Upper lobe of right lung (tissue), 1 donor: ENCODE results near the gene DPP10. TPM values are rescaled to one million over a fixed set of nuclear protein-coding genes. Genes with fewer than 3 reads are reported as not detected.

Experiments used
- ATAC-seq: fragments of 200-7000 bp; cut with Tn5 transposase; one replicate; pipeline ENCODE4 v1.9.1; 2020; ENCODE audit warnings: mild to moderate bottlenecking, moderate library complexity
- DNase-seq: peaks from one replicate; pipeline ENCODE4 v3.0.0-alpha.2; 2020
- H3K27ac ChIP-seq: fragments of 200-600 bp; one replicate; pipeline ENCODE4 v1.8.0; 2022
- H3K27me3 ChIP-seq: fragments of 200-600 bp; one replicate; pipeline ENCODE4 v1.8.0; 2022; ENCODE audit warnings: mild to moderate bottlenecking
- H3K36me3 ChIP-seq: fragments of 200-600 bp; one replicate; pipeline ENCODE4 v1.8.0; 2022
- H3K4me1 ChIP-seq: fragments of 200-600 bp; one replicate; pipeline ENCODE4 v1.8.0; 2022
- H3K4me3 ChIP-seq: fragments of 200-600 bp; one replicate; pipeline ENCODE4 v1.8.0; 2022; ENCODE audit warnings: mild to moderate bottlenecking
- H3K9me3 ChIP-seq: fragments of 200-600 bp; one replicate; pipeline ENCODE4 v1.8.0; 2022
- intact Hi-C: fragments of 100-400 bp; cut with DNase I; formaldehyde crosslinking; loops from one replicate; pipeline ENCODE4 v1.11.0; 2022
- total RNA-seq: library from RNA; stranded (reverse); fragmentation: NEBNext Ultra II Directional; extraction: Animal tissue kit (Norgen Biotek cat#: 25700); gene quantifications from one replicate; pipeline ENCODE4 v1.2.1, GENCODE V29; 2021
- TF ChIP-seq, protein P1 (sequence below): fragments of 200-600 bp; IDR thresholded peaks from one replicate; pipeline ENCODE4 v1.8.0; 2022; ENCODE audit warnings: antibody characterized with exemption
- donor health status: DM: no; HTN: yes; CAD: no; lungs with severe emphysema.

DPP10 gene
- total RNA-seq, 1 donor from 2014 or later = 1.0 TPM

DNA sequence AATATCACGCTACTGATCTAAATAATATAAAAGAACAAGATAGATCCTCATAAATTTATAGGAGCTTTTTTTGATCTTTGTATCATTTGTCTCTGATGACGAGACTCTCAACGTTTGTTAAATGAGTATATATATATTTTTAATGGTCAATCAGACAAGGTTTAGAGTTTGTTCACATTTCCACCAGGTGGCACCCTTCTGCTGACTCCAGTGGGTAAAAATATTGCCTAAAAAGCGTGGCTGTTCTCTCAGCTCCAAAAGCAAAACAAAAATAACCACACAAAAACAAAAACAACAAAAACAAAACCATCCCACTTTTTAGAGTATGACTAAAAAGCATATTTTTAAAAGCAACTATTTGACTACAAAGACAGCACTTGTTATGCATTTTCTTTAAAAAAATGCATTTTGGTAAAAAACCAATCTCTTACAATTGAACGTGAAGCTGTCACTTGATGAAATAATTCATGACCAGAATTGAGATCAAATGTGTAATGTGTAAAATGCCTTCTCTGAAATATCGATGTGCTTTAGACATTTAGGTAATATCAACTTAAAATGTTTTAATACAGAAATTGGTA lies 723.2 kb downstream of the DPP10 start:
- no peak overlapping the region for H3K4me3 ChIP-seq
- H3K27ac ChIP-seq = no peak overlapping the region
- H3K27me3 ChIP-seq = peaks cover 38% of the 10 kb centered on the region
- intact Hi-C loops = no loop called here
- TF ChIP-seq, protein P1, sequence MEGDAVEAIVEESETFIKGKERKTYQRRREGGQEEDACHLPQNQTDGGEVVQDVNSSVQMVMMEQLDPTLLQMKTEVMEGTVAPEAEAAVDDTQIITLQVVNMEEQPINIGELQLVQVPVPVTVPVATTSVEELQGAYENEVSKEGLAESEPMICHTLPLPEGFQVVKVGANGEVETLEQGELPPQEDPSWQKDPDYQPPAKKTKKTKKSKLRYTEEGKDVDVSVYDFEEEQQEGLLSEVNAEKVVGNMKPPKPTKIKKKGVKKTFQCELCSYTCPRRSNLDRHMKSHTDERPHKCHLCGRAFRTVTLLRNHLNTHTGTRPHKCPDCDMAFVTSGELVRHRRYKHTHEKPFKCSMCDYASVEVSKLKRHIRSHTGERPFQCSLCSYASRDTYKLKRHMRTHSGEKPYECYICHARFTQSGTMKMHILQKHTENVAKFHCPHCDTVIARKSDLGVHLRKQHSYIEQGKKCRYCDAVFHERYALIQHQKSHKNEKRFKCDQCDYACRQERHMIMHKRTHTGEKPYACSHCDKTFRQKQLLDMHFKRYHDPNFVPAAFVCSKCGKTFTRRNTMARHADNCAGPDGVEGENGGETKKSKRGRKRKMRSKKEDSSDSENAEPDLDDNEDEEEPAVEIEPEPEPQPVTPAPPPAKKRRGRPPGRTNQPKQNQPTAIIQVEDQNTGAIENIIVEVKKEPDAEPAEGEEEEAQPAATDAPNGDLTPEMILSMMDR = peak; percentile 60
- no peak for DNase-seq
- ATAC-seq = no peak
- no peaks in the 10 kb centered on the region for H3K36me3 ChIP-seq
- no peaks in the 10 kb centered on the region for H3K4me1 ChIP-seq
- no peaks in the 10 kb centered on the region for H3K9me3 ChIP-seq

DNA sequence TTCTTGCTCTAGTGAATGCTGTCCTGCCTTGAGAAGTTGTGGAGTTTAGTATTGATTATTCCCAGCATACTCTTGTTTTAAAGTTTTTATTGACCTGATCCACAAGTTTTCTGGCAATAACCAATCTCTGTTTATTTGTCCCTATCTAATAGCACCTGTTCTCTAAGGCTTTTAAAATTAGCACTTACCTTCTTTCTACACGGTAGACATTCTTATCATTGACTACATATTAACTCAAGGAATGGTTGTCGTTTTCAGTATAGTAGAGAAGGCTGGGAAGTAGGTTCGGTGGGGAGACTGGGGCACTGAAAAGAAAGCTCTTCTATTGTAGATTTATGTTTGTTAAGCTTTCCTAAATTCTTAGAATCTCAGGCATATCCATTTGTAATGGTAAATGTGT lies 726.0 kb downstream of the DPP10 start:
- Histone ChIP-seq H3K4me3 (no peak overlapping the region), H3K9me3 (no peaks in the 10 kb centered on the region), H3K27me3 (peaks cover 12% of the 10 kb centered on the region), H3K4me1 (no peaks in the 10 kb centered on the region), H3K36me3 (no peaks in the 10 kb centered on the region), H3K27ac (no peak overlapping the region)
- DNase-seq (no peak), ATAC-seq (no peak)
- intact Hi-C loops = no loop called here
- TF ChIP-seq, protein P1 = no peak

DNA sequence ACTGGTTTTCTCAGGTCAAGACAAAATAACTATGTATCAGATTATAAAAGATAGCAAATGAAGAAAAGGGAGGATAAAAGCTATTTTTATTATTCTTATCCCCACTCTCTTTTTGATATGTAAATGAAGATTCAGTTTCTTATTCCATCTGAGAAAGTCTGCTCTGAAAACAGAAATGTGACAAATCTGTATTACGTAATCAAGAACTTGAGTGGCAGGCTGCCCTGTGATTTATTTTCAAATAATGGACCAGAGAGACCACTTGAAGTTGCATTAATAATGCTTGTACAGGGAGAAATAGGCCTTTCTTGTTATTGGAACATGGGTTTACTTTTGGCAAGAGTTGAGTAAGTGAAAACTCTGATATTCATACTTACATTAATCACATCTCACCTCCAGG lies 727.4 kb downstream of the DPP10 start:
- intact Hi-C loops = no loop called here
- H3K36me3 ChIP-seq = no peaks in the 10 kb centered on the region
- DNase-seq (no peak), ATAC-seq (no peak)
- H3K4me3 ChIP-seq = no peak overlapping the region
- peaks cover 5% of the 10 kb centered on the region for H3K27me3 ChIP-seq
- TF ChIP-seq, protein P1 = no peak
- H3K27ac ChIP-seq = no peak overlapping the region
- no peaks in the 10 kb centered on the region for H3K4me1 ChIP-seq
- H3K9me3 ChIP-seq = no peaks in the 10 kb centered on the region

DNA sequence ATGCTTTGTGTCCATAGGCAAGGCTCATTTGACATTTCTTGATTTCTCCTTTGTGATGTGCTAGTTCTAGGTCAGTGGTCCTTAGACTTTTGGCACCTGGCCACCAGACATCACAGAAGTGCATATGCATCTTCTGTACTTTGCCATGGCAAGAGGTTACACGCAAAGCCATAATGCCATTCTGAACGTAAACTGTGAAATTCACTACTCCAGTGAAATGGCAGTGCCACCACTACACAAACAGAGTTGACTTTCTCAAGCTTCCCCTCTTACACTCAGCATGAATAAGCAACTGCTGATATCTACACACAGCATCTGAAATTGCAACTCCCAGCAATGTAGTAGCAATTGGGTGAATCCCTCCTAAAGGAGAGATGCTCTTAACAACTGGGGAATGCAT lies 729.3 kb downstream of the DPP10 start:
- TF ChIP-seq, protein P1 = no peak
- H3K27ac ChIP-seq = no peak overlapping the region
- H3K9me3 ChIP-seq = no peaks in the 10 kb centered on the region
- intact Hi-C loops = no loop called here
- H3K36me3 ChIP-seq = no peaks in the 10 kb centered on the region
- H3K4me1 ChIP-seq = no peaks in the 10 kb centered on the region
- ATAC-seq = no peak
- no peaks in the 10 kb centered on the region for H3K27me3 ChIP-seq
- H3K4me3 ChIP-seq = no peak overlapping the region
- no peak for DNase-seq

DNA sequence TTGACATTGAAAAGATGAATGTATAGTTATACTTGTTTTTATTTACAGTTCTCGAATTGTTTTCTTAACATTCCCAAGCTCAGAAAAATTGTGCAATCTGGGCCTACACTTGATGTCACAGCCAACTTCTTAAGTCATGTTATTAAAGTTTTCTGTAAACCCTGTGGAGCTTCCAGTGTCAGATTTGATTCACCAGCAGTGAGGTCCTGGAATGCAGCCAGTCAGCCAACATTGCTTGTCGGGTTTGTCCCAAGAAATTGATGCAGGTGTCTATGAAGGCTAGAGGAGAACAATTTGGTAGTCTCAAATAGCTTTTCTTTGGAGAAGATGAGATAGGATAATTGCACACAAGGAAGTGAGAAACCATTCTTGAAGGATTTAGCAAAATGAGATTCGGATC lies 732.2 kb downstream of the DPP10 start:
- Histone ChIP-seq H3K4me3 (no peak overlapping the region), H3K27me3 (no peaks in the 10 kb centered on the region), H3K9me3 (no peaks in the 10 kb centered on the region), H3K27ac (no peak overlapping the region), H3K4me1 (no peaks in the 10 kb centered on the region), H3K36me3 (no peaks in the 10 kb centered on the region)
- DNase-seq (no peak), ATAC-seq (no peak)
- TF ChIP-seq, protein P1 = no peak
- intact Hi-C loops = no loop called here

DNA sequence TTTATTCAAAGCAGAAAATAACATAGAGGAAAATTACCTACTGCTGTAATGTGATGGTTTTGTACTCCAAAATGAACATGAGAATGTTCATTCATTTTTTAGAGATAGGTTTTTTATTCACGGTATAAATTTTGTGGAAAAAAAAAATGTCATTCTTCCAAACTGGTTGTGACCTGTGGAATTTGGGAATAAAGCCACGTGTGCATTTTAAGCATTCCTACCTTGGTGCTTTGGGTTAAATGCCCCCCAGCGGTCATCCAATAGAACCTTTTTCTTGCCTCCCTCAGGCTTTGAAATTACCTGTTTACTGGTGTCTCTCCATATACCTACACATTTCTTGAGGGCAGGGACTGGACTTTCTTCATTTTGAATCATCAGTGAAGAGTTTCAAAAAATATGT lies 740.7 kb downstream of the DPP10 start:
- H3K36me3 ChIP-seq = no peaks in the 10 kb centered on the region
- TF ChIP-seq, protein P1 = no peak
- intact Hi-C loops = no loop called here
- ATAC-seq = no peak
- no peaks in the 10 kb centered on the region for H3K9me3 ChIP-seq
- H3K27me3 ChIP-seq = no peaks in the 10 kb centered on the region
- no peaks in the 10 kb centered on the region for H3K4me1 ChIP-seq
- no peak overlapping the region for H3K4me3 ChIP-seq
- no peak overlapping the region for H3K27ac ChIP-seq
- no peak for DNase-seq
